Brain microvascular endothelial cell (primary cell): Measurements from ENCODE around the gene KNDC1.

Experiments used
- DNase-seq: peaks from one replicate; pipeline ENCODE4 v3.0.0-alpha.2; 2020
- H3K27ac ChIP-seq: fragments of 250-450 bp; sonication (Bioruptor Pico); 2 replicates; pipeline ENCODE4 v1.5.1; 2020; ENCODE audit warnings: mild to moderate bottlenecking, moderate library complexity
- H3K27me3 ChIP-seq: fragments of 250-450 bp; sonication (Bioruptor Pico); replicated peaks from 2 replicates; pipeline ENCODE4 v1.5.1; 2020; ENCODE audit warnings: mild to moderate bottlenecking
- H3K36me3 ChIP-seq: fragments of 250-450 bp; sonication (Bioruptor Pico); replicated peaks from 2 replicates; pipeline ENCODE4 v1.5.1; 2020; ENCODE audit warnings: mild to moderate bottlenecking
- H3K4me3 ChIP-seq: 2 replicates; pipeline ENCODE4 v1.5.1; 2011; ENCODE audit warnings: low read depth, mild to moderate bottlenecking, control low read depth, low read length, moderate library complexity
- in situ Hi-C: cut with HindIII; loops from 2 replicates; pipeline ENCODE4 v1.10.0; 2017; ENCODE audit warnings: low sequenced_read_pairs, low pct_ligation_motif_present
- TF ChIP-seq, protein P1 (sequence below): IDR thresholded peaks from 2 replicates; pipeline ENCODE4 v1.5.1; 2011; ENCODE audit warnings: low read depth, mild to moderate bottlenecking, moderate library complexity, low read length, control low read depth, inconsistent platforms; ENCODE audit errors: missing control alignments

KNDC1 gene

GRCh38 chr10:133185916-133186315 is 25.9 kb downstream of the KNDC1 start:
- H3K27me3 ChIP-seq, result peaks cover 8% of the 10 kb centered on the region
- TF ChIP-seq, protein P1, sequence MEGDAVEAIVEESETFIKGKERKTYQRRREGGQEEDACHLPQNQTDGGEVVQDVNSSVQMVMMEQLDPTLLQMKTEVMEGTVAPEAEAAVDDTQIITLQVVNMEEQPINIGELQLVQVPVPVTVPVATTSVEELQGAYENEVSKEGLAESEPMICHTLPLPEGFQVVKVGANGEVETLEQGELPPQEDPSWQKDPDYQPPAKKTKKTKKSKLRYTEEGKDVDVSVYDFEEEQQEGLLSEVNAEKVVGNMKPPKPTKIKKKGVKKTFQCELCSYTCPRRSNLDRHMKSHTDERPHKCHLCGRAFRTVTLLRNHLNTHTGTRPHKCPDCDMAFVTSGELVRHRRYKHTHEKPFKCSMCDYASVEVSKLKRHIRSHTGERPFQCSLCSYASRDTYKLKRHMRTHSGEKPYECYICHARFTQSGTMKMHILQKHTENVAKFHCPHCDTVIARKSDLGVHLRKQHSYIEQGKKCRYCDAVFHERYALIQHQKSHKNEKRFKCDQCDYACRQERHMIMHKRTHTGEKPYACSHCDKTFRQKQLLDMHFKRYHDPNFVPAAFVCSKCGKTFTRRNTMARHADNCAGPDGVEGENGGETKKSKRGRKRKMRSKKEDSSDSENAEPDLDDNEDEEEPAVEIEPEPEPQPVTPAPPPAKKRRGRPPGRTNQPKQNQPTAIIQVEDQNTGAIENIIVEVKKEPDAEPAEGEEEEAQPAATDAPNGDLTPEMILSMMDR, result no peak
- in situ Hi-C loops, result no loop called here
- H3K4me3 ChIP-seq, result no peak overlapping the region
- H3K36me3 ChIP-seq, result no peaks in the 10 kb centered on the region
- H3K27ac ChIP-seq, result no peak overlapping the region
- no peak for DNase-seq

DNA sequence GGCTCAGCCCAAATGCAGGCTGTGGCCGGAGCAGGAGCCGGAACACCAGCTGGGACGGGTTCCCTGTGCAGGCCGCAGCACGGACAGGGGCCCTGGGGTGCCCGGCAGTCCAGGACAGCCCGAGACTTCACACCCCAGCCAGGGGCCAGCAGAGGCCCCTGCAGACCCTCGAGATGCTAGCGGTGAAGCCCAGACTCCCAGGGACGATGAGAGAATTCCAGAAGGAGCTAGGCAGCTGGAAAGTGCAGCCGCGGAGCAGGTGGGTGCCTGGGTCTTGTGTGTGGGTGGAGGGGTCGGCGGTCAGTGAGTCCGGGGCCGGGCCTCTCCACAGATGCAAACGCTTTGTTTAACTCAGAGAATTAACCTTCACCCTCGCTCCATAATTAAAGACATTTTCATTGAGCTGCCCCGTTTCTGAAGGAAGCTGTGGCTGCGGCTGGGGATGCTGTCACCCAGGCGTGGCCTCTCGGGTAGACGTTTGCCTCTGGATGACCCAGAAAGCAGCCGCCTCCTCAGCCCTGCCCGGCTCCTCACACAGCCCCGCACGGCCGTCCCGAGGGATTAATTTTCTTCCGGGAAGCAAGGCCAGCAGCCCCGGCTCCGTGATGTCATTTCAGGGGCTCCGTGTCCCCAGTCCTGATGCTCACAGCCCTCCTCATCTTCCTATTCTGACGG is 26.5 kb downstream of the KNDC1 start:
- no peak overlapping the region for H3K27ac ChIP-seq
- H3K27me3 ChIP-seq, result peaks cover 8% of the 10 kb centered on the region
- in situ Hi-C loops, result no loop called here
- H3K36me3 ChIP-seq, result no peaks in the 10 kb centered on the region
- H3K4me3 ChIP-seq, result no peak overlapping the region
- TF ChIP-seq, protein P1, result no peak
- DNase-seq, result no peak

DNA sequence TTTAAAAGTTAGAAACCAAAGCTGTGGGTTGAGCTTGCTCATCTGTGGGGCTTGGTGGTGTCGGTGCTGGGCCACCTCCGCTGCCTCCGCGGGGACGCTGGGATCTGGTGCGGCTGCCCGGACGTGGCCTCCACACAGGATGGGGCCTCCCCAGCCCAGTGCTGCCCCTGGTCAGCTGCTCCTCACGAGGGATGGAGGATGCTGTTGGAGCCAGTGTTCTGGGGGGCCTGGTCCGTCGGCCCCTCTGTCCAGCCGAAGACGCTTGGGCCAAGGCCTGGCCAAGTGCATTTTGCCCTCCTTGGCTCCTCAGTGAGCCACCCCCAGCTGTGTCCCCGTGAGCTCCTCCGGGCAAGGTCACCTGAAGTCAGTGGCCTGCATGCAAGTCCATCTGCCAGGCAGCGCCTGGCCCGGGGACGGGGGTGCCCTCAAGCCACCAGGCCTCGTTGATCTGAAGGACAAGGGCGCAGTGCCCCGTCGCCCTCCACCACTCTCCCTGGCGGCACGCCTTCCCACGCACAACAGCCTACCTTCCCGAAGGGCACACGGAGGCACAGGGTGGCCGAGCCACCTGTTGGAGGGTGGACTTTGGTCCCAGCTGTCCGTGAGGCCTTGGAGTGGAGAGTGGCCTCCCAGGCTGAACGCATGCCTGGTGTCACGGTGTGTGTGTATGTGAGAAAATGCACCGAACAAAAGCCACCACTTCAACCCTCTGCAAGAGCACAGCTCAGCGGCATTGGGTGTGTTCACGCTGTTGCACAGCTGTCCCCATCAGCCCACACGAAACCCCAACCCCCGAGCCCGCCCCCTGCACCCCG is 27.3 kb downstream of the KNDC1 start:
- TF ChIP-seq, protein P1, result no peak
- Histone ChIP-seq H3K27ac (no peak overlapping the region), H3K4me3 (no peak overlapping the region), H3K36me3 (no peaks in the 10 kb centered on the region), H3K27me3 (peaks cover 8% of the 10 kb centered on the region)
- in situ Hi-C loops, result no loop called here
- DNase-seq, result no peak

- H3K4me3 ChIP-seq, result no peak overlapping the region
- in situ Hi-C loops, result no loop called here
- peaks cover 8% of the 10 kb centered on the region for H3K27me3 ChIP-seq
- no peaks in the 10 kb centered on the region for H3K36me3 ChIP-seq
- TF ChIP-seq, protein P1, result no peak
- H3K27ac ChIP-seq, result no peak overlapping the region
- no peak for DNase-seq
These were observed 28.1 kb downstream of the KNDC1 start for GRCh38 chr10:133187906-133188681.

DNA sequence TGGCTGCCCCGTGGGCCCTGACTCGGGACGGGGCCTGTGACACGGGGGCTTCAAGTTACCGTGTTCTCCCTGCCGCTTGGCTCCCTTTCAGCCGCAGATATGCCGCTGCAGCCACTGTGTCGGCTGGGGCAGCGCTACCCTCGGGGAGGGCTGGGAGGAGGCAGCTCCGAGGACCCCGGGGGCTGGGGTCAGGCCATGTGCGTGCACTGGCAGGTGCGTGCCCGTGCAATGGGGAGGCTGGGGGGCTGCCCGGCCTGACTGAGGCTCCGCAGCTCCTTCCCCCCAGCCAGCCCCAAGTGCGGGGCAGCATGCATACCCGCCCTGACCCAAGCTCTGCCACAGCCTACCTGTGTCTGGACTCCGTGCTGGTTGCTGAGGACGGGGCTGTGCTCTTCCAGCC is 29.2 kb downstream of the KNDC1 start:
- no peaks in the 10 kb centered on the region for H3K36me3 ChIP-seq
- no peak for DNase-seq
- TF ChIP-seq, protein P1, result no peak
- no peak overlapping the region for H3K4me3 ChIP-seq
- in situ Hi-C loops, result no loop called here
- H3K27ac ChIP-seq, result no peak overlapping the region
- H3K27me3 ChIP-seq, result peaks cover 8% of the 10 kb centered on the region
